Central memory CD8-positive, alpha-beta T cell (primary cell): Measurements from ENCODE around the gene USP35.

Source experiments
- ATAC-seq: fragments of 150-1000 bp; cut with Tn5 transposase; replicated peaks from 2 replicates; pipeline ENCODE4 v1.10.0; 2022; ENCODE audit warnings: mild to moderate bottlenecking, moderate FRiP score, moderate number of reproducible peaks; ENCODE audit not compliant: poor library complexity, severe bottlenecking; ENCODE audit errors: extremely low read depth
- DNase-seq, 2 donors: peaks; one replicate each; pipeline ENCODE4 v3.0.0; 2021; ENCODE audit warnings: low spot score in 2 of 2
- H3K27ac Mint-ChIP-seq: one replicate; pipeline ENCODE4 v1.8.0; 2022; ENCODE audit warnings: low read depth, mild to moderate bottlenecking, moderate library complexity, mixed read lengths
- H3K27me3 Mint-ChIP-seq: one replicate; pipeline ENCODE4 v1.8.0; 2022; ENCODE audit warnings: mixed read lengths
- H3K36me3 Mint-ChIP-seq: one replicate; pipeline ENCODE4 v1.8.0; 2022; ENCODE audit warnings: mild to moderate bottlenecking, moderate library complexity, mixed read lengths; ENCODE audit not compliant: insufficient read depth
- H3K4me1 Mint-ChIP-seq: one replicate; pipeline ENCODE4 v1.8.0; 2022; ENCODE audit warnings: mixed read lengths
- H3K4me3 Mint-ChIP-seq: one replicate; pipeline ENCODE4 v1.8.0; 2022; ENCODE audit warnings: mild to moderate bottlenecking, moderate library complexity, mixed read lengths
- H3K9me3 Mint-ChIP-seq: one replicate; pipeline ENCODE4 v1.8.0; 2022; ENCODE audit warnings: mixed read lengths

The USP35 gene

DNA sequence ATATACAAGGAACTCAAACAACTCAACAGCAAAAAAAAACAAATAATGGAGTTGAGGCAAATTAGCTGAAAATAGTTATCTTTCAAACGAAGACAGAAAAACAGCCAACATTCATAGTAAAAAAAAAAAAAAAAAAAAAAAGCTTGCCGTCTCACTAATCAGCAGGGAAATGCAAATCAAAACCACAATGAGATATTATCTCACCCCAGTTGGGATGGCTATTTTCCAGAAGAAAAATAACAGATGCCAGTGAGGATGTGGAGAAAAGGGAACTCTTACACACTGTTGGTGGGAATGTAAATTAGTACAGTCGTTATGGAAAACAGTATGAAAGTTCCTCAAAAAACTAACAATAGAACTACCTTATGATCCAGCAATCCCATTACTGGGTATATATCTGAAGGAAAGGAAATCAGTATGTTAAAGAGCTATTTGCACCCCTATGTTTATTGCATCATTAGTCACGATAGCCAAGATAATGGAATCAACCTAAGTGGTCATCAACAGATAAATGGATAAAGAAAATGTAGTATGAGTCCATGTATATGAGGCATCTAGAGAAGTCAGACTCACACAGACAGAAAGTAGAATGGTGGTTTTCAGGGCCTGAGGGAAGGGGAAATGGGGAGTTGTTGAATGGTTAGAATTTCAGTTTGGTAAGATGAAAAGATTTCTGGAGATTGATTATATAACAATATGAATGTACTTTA lies 56.0 kb downstream of the USP35 start:
- DNase-seq (no peak), ATAC-seq (no peak)
- peaks cover 10% of the 10 kb centered on the region for H3K27me3 Mint-ChIP-seq

DNA sequence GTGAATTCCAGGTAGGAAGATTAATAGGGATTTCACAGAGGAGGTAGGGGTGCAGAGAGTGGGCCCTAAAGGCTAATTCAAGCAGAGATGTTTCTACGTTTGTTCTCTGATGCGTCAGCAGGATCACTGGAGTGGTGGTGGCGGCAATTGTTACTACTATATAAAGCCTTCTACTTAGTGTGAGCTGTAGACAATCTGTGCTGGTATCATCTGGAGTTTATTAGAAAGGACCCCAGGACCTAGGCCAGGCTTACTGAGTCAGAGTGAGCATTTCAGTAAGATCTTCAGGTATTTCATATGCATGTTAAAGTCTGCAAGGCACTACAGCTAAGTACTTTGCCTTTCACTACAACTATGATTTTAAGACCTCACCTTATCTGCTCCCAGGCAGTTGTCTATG lies 59.5 kb downstream of the USP35 start:
- ATAC-seq, result no peak
- Mint-ChIP-seq H3K9me3 (no peaks in the 10 kb centered on the region), H3K4me3 (no peak overlapping the region), H3K36me3 (peaks cover 2% of the 10 kb centered on the region), H3K4me1 (no peaks in the 10 kb centered on the region), H3K27ac (no peak overlapping the region), H3K27me3 (no peaks in the 10 kb centered on the region)
- no peak for DNase-seq

More for the DNA sequence above, 56.0 kb downstream of the USP35 start:
- H3K9me3 Mint-ChIP-seq, result peaks cover 9% of the 10 kb centered on the region
- H3K36me3 Mint-ChIP-seq, result peaks cover 2% of the 10 kb centered on the region
- no peak overlapping the region for H3K4me3 Mint-ChIP-seq
- H3K4me1 Mint-ChIP-seq, result no peaks in the 10 kb centered on the region
- H3K27ac Mint-ChIP-seq, result no peak overlapping the region

DNA sequence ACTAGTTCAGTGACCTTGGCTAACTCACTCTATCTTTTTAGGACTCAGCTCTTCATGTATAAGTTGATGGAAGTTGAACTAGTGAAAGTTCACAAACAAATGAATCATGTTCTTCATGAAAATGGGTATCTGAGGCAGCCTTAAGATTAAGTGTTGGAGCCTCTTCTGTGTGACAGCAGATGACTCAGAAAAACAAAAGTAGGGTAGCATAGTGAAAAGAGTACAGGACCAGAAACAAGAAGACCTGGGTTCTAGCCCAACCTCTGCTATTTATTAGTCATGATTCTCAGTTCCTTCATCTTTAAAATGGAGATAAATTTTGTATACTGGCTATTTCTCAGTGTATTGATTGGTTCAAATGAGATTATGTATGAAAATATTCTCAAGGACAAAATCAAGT lies 60.2 kb downstream of the USP35 start:
- no peak for DNase-seq
- Mint-ChIP-seq H3K4me1 (no peaks in the 10 kb centered on the region), H3K27me3 (no peaks in the 10 kb centered on the region), H3K4me3 (no peak overlapping the region), H3K36me3 (peaks cover 2% of the 10 kb centered on the region), H3K27ac (no peak overlapping the region), H3K9me3 (no peaks in the 10 kb centered on the region)
- ATAC-seq, result no peak

DNA sequence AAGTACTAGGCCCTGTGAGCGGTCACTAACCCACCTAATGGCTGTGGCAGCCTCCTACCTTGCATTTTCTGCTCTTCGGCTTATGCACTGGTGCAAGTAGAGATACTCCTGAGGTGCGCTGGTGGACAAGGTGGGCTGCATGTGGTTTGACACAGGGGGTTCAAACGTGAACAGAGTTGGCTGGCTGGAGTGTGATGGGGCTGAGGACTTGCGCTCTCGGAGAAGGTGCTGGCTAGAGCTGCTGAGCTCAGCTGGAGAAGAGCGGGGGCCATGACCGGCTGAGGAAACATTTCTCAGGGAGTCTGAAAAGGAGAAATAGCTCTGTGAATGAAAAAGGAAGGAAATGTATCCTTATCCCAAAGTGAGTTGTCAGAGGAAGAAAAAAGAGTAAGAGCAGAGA lies 61.4 kb downstream of the USP35 start:
- H3K36me3 Mint-ChIP-seq, result peaks cover 2% of the 10 kb centered on the region
- no peak overlapping the region for H3K4me3 Mint-ChIP-seq
- no peaks in the 10 kb centered on the region for H3K4me1 Mint-ChIP-seq
- ATAC-seq, result no peak
- H3K9me3 Mint-ChIP-seq, result no peaks in the 10 kb centered on the region
- no peak for DNase-seq
- no peaks in the 10 kb centered on the region for H3K27me3 Mint-ChIP-seq
- H3K27ac Mint-ChIP-seq, result no peak overlapping the region

DNA sequence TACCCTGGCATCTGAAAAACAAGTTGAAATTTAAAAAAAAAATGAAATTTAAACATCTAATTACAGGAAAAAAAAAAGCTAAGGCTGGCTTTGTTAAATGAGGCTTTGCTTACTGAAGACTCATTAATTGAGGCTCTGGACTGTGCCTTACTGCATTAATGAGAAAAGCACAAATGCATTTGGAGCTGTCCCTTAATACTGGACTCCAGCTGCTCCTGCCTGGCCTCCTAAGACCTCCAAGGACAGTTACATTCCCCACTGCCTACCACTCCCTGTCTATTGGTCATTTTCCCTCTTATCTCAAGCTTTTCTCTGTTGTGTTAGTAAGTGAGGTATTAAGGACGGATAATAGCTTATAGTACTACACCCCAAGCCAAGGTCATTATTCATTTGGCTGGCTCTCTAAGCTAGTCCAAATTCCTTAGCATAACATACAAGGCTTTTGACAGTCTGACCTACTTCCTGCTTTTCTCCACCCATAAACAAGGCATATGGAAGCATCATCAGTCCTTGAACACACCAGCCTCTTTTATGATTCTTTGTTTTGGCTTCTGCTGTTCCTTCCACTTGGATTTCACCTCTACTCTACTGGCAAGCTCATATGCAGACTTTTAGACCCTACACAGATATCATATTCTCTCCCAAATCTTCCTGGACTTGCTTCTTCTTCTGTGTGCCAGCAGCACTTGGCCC lies 62.5 kb downstream of the USP35 start:
- no peak for ATAC-seq
- H3K27ac Mint-ChIP-seq, result no peak overlapping the region
- H3K9me3 Mint-ChIP-seq, result no peaks in the 10 kb centered on the region
- DNase-seq, result no peak
- peaks cover under 1% of the 10 kb centered on the region for H3K36me3 Mint-ChIP-seq
- no peaks in the 10 kb centered on the region for H3K4me1 Mint-ChIP-seq
- H3K4me3 Mint-ChIP-seq, result no peak overlapping the region
- no peaks in the 10 kb centered on the region for H3K27me3 Mint-ChIP-seq

DNA sequence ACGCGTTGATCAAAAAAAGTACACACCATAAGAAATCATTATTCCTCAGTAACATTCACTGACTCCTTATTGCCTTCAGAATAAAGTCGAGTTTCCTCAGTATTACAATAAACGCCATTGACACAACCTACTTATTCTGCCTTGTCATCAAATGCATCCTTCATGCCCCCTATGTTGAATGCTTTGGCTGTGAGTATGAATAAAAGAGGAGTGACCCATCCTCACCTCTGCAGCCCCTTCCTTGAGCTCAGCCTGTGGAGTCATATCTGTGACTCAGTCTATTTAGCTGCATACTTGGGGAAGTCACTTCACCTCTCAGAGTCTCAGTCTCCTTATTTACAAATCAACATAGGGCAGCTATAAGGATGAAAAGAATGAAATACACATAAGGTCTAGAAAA lies 65.1 kb downstream of the USP35 start:
- H3K27me3 Mint-ChIP-seq, result no peaks in the 10 kb centered on the region
- ATAC-seq, result no peak
- no peaks in the 10 kb centered on the region for H3K36me3 Mint-ChIP-seq
- DNase-seq, result no peak
- H3K27ac Mint-ChIP-seq, result no peak overlapping the region
- no peaks in the 10 kb centered on the region for H3K4me1 Mint-ChIP-seq
- no peaks in the 10 kb centered on the region for H3K9me3 Mint-ChIP-seq
- H3K4me3 Mint-ChIP-seq, result no peak overlapping the region

DNA sequence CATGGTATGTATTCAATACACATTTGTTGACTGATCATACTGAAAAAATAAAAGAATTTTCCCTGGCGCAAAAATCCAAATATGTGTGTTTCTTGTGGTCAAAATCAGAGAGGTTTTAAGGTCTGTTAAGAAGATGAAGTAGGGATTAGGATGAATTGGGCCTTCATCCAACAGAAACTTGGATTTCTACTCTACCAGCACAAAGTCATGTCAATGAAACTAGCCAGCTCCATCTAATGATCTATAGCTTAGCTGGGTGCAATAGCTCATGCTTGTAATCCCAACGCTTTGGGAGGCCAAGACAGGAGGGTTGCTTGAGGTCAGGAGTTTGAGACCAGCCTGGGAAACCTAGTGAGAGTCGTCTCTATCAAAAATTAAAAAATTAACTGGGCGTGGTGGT lies 65.5 kb downstream of the USP35 start:
- H3K4me3 Mint-ChIP-seq, result no peak overlapping the region
- H3K27me3 Mint-ChIP-seq, result no peaks in the 10 kb centered on the region
- ATAC-seq (no peak), DNase-seq (no peak)
- H3K9me3 Mint-ChIP-seq, result no peaks in the 10 kb centered on the region
- no peaks in the 10 kb centered on the region for H3K4me1 Mint-ChIP-seq
- H3K27ac Mint-ChIP-seq, result no peak overlapping the region
- H3K36me3 Mint-ChIP-seq, result no peaks in the 10 kb centered on the region

DNA sequence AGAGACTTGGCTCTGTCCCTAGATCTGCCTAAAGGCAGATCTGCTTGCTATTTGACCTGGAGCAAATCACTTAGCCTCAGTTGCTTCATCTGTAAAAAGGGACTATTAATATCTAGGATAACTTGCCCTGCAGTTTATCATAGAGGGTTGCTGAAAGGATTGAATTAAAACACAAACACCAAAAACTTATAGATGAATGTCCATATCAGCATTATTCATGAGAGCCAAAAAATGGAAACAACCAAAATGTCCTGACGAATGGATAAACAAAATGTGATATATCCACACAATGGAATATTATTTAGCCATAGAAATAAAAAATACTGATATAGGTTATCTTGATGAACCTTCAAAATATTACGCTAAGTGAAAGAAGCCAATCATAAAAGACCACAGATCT lies 67.2 kb downstream of the USP35 start:
- Mint-ChIP-seq H3K27ac (no peak overlapping the region), H3K27me3 (no peaks in the 10 kb centered on the region), H3K36me3 (no peaks in the 10 kb centered on the region), H3K4me1 (no peaks in the 10 kb centered on the region), H3K4me3 (no peak overlapping the region), H3K9me3 (no peaks in the 10 kb centered on the region)
- DNase-seq (no peak), ATAC-seq (no peak)

DNA sequence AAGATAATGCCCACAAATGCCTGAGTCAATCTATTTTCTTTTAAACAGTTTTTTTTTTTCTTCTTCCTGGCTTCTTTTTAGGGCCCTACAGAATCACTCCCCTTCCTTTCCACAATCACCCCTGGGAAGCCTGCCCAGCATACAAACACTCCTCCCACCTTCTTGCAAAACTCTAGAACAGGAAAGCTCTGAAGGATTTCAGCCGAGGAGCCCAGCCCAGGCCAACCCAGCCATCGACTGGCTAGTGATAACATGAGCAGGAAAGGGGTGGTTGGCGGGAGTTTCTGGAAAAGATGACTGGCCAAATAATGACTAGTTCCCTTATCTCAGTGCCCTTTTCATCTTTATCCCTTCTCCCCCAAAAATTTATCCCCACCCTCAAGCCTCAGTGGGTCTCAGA lies 68.2 kb downstream of the USP35 start:
- no peak for ATAC-seq
- H3K27me3 Mint-ChIP-seq, result no peaks in the 10 kb centered on the region
- no peak overlapping the region for H3K27ac Mint-ChIP-seq
- no peaks in the 10 kb centered on the region for H3K4me1 Mint-ChIP-seq
- peaks cover 1% of the 10 kb centered on the region for H3K36me3 Mint-ChIP-seq
- no peaks in the 10 kb centered on the region for H3K9me3 Mint-ChIP-seq
- no peak for DNase-seq
- H3K4me3 Mint-ChIP-seq, result no peak overlapping the region

DNA sequence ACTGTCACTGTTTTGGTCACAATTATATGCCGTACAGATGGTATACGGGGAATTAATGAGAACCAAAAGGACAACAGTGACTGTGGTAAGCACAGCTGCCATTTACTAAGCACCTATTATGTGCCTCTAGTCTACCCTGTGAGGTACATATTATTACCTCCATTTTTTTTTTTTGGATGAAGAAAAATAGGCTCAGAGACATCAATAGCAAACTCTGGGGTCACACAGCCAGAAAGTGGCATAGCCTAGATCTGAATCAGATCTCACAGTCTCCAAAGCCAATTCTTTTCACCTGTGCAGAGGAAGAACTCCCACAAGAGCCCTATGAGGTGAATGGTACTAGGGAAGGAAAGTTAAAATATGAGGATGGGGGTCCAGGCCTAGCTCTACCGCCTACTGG lies 68.9 kb downstream of the USP35 start:
- H3K27me3 Mint-ChIP-seq, result no peaks in the 10 kb centered on the region
- no peak overlapping the region for H3K27ac Mint-ChIP-seq
- H3K36me3 Mint-ChIP-seq, result peaks cover 1% of the 10 kb centered on the region
- ATAC-seq (no peak), DNase-seq (no peak)
- no peaks in the 10 kb centered on the region for H3K9me3 Mint-ChIP-seq
- H3K4me3 Mint-ChIP-seq, result no peak overlapping the region
- H3K4me1 Mint-ChIP-seq, result no peaks in the 10 kb centered on the region

DNA sequence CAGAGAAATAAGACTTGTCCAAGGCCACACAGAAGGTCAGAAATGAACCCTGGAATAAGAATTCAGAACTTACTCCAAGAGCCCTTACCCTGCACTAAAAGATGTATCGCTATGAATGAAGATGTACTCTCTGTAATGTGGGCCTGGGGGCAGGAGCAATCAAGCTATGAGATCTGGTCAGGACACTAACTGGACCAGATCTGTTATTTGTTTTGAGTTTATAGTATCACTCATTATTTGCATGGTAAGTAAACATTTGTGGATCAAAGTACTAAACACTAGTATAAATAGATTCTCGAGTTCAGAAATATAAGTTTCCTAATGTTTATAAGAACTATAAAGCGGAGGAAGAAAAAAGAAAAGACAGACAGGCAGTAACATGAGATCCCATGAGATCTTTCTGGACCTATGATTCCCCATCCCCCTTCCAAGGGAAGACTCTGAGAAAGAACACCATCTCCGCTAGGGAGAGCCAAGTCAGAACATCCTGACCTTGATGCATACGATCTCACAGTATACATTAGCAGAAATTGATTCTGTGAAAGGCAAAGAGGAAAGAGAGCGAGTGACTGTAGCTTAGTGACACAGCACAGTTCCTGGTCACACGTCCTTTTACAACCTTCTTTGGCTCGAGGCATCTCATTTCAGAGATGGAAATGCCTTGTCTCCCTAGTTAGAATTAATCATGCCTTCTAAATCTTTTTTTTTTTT lies 71.2 kb downstream of the USP35 start:
- H3K4me1 Mint-ChIP-seq, result no peaks in the 10 kb centered on the region
- no peak overlapping the region for H3K4me3 Mint-ChIP-seq
- H3K27ac Mint-ChIP-seq, result no peak overlapping the region
- DNase-seq (no peak), ATAC-seq (no peak)
- H3K27me3 Mint-ChIP-seq, result no peaks in the 10 kb centered on the region
- H3K9me3 Mint-ChIP-seq, result no peaks in the 10 kb centered on the region
- H3K36me3 Mint-ChIP-seq, result peaks cover 1% of the 10 kb centered on the region

DNA sequence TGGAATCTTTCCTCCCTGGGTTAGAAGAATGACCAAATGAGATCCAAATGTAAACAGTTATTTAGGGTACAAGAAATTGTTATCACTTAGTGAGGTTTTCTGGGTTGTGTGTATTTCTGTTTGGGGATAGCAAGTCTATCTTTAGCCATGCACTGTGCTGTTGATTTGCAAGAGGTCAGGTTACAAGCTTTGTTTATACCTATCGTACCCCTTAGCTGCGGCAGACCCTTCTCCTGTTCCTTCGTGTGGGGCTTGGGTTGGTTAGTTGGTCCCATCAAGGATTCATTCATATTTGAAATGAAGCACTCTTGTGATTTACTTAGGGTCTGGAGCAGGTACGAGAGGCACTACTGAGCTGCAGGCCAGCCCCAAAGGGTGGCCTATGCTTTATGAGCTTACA lies 72.6 kb downstream of the USP35 start:
- DNase-seq, result no peak
- Mint-ChIP-seq H3K27ac (no peak overlapping the region), H3K4me1 (no peaks in the 10 kb centered on the region), H3K9me3 (no peaks in the 10 kb centered on the region), H3K36me3 (peaks cover 1% of the 10 kb centered on the region), H3K4me3 (no peak overlapping the region), H3K27me3 (peaks cover 4% of the 10 kb centered on the region)
- ATAC-seq, result no peak

DNA sequence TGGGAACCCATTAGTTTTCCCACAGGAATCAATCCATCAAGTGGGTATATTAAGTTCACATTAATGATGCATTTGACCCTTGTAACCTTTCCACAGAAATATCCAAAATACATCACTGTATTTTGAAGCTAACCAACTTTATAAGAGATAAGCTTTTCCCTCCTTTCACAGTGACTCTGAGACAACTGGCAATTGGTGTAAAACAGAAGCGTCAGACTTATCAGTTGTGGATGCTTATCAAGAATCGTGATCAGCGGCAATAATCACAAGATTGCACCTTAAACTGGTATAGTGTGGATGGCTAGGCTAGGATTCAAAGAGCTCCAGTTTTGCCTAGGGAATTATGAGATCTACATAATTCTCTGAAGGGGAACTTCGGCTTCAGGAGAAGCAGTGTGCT lies 73.1 kb downstream of the USP35 start:
- Mint-ChIP-seq H3K9me3 (no peaks in the 10 kb centered on the region), H3K36me3 (peaks cover 1% of the 10 kb centered on the region), H3K27me3 (peaks cover 8% of the 10 kb centered on the region), H3K4me1 (no peaks in the 10 kb centered on the region), H3K4me3 (no peak overlapping the region), H3K27ac (no peak overlapping the region)
- no peak for ATAC-seq
- no peak for DNase-seq
